WI38 (cell line): ENCODE results near the gene PRPSAP1.
A peak's percentile ranks its signal among the peaks of the same experiment; 100 is the strongest.

ENCODE experiments used
- H3K4me3 ChIP-seq: 2 replicates; pipeline ENCODE4 v1.5.1; 2011; ENCODE audit warnings: low read depth, mild to moderate bottlenecking, control low read depth, low read length
- TF ChIP-seq, protein P1 (sequence below): IDR thresholded peaks from 2 replicates; pipeline ENCODE4 v1.5.1; 2012; ENCODE audit warnings: low read depth, mild to moderate bottlenecking, control low read depth, low read length

The PRPSAP1 gene

DNA sequence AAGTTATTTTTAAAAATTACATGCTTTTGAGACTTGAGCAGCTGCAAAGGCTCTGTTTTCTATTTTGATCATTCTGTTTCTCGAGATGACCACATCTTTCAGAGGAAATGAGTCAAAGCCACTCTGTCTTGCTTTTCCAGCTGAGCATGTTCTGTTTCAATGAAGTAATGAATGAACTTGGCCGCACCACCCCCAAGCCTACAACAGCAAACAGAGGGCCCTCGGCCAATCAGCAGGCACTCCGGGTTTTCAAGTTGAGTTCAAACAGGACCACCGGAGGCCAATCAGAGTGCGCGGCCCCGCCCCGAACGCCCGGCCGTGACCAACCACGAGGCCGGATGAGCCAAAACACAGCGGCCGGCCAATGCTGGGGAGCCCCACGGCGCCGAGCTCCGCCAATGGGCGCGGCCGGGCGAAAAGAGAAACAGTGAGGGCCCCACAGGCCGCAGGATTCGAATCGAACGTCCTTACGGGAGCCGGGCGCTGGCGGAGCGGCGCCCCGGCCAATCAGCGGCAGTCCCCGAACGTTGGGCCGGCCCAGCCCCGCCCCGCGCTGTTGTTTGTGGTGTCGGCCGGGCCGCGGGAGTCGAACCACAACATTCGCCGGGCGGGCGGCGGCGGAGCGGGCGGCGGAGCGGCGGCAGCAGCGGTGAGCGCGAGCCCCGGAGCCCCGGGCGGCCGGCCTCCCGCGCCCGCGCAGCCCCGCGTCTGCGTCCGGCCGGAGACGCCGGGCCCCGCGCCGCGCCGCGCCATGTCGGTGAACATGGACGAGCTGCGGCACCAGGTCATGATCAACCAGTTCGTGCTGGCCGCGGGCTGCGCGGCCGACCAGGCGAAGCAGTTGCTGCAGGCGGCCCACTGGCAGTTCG, 88.7 kb downstream of the PRPSAP1 start, which contains the start of gene UBALD2:
Gene UBALD2 (plus strand): TSS at position 594 of the 869 bp plus-strand sequence. CDS start 158 bp downstream, at position 752.
- TF ChIP-seq, protein P1, sequence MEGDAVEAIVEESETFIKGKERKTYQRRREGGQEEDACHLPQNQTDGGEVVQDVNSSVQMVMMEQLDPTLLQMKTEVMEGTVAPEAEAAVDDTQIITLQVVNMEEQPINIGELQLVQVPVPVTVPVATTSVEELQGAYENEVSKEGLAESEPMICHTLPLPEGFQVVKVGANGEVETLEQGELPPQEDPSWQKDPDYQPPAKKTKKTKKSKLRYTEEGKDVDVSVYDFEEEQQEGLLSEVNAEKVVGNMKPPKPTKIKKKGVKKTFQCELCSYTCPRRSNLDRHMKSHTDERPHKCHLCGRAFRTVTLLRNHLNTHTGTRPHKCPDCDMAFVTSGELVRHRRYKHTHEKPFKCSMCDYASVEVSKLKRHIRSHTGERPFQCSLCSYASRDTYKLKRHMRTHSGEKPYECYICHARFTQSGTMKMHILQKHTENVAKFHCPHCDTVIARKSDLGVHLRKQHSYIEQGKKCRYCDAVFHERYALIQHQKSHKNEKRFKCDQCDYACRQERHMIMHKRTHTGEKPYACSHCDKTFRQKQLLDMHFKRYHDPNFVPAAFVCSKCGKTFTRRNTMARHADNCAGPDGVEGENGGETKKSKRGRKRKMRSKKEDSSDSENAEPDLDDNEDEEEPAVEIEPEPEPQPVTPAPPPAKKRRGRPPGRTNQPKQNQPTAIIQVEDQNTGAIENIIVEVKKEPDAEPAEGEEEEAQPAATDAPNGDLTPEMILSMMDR, result no peak
- peak within 1 kb of the TSS; percentile 80 for H3K4me3 ChIP-seq

DNA sequence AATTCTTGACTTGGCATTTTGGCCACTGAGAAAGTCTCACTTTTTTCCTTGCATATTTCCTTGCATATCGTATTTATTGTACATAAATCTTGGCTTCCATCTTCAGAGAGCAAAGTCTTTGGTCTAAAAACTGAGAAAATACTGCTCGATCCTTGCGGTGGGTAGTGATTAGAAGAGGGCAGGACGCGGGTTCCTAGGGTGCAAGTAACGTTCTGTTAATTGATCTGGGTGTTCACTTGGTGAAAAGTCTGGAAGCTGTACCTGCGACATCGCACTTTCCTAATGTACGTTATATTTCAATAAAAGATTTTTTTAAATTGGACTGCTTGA, 89.3 kb downstream of the PRPSAP1 start:
- TF ChIP-seq, protein P1, result no peak
- no peak overlapping the region for H3K4me3 ChIP-seq

DNA sequence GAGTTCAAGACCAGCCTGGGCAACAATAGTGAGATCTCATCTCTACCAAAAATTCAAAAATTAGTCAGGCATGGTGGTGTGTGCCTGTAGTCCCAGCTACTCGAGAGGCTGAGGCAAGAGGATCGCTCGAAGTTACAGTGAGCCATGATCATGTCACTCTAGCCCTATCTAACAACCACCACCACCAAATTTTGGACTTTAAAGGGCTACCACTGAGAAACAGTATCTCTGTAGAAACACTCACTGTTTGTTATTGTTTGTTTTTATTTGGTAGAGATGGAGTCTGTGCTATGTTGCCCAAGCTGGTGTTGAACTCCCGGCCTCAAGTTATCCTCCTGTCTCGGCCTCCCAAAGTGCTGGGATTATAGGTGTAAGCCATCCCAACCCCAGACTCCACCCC, 89.8 kb downstream of the PRPSAP1 start:
- TF ChIP-seq, protein P1, result no peak
- no peak overlapping the region for H3K4me3 ChIP-seq

DNA sequence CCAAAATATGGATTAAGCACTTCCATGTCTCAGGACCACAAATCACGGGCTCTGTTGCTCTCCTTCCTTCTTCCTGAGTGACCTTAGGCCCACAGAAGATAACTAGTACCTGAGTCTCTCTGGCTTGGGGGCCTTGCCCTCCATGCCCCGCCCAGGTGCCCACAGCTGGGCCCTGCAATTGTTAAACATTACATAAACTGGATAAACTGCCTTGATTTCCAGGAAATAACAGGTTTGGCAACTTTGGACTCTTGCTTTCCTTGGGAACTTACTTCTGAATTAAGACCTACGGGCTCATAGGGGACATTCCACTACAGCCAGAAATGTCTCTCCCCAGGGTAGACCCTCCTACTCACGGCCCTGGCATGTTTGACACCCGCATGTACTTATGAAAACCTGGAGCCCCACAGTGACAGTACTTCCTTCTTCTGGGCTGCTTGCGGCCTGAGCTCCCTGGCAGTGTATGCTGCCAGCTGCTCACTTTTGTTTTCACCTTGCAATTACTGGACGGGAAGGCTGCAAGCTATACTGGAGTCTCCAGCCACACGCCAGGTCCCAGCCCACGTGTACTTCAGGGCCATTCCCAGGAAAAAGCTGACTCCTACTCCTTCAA, 90.9 kb downstream of the PRPSAP1 start:
- H3K4me3 ChIP-seq, result no peak overlapping the region

DNA sequence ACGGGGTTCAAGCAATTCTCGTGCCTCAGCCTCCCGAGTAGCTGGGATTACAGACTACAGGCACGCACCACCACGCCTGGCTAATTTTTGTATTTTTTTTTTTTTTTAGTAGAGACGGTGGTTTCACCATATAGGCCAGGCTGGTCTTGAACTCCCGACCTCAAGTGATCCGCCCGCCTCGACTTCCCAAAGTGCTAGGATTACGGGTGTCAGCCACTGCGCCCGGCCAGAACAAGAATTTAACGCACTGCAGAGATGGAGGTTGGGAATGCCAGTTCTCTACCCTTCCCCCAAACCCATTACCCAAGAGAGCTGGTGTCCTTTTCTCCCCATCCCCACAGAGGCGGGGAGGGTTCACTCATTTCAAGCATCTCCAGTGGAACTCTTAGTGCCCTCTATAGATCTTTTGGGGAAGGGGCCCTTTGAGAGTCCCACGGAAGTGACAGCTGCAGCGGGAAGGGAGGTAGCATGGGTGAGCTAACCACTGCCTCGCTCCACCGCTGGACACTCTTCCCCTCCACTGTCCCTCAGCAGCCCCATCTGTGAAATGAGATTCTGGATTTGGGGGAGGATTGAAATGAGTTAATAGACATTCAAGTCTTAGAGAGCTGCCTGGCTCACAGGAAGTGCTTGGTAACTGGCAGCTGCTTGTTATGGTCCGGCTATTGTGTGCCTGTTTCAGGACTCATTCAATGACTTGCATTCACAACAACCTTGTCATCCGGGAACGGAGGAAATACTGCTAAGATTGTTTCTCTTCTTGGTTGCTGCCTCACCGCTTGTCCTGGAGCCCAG, 92.1 kb downstream of the PRPSAP1 start:
- TF ChIP-seq, protein P1, result no peak

More for the DNA sequence above, 90.9 kb downstream of the PRPSAP1 start:
- TF ChIP-seq, protein P1, result no peak

DNA sequence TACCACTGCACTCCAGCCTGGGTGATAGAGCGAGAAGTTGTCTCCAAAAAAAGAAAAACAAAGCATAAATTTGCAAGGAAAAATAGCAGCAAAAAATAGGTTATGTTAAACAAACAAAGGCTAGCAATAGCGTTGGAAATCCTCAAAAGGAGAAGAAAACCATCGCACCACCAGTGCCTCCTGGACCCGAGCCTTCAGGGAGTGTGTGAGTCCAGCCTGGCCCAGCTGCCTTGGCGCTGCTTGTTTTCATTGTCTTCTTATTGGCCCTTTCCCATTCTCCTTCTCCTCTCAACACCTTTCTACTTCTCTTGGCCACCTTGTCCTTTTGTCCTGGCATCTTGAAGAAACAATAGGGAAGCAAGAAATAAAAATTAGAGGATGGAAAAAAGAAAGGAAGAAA, 93.0 kb downstream of the PRPSAP1 start:
- TF ChIP-seq, protein P1, result no peak

More for the DNA sequence above, 92.1 kb downstream of the PRPSAP1 start:
- H3K4me3 ChIP-seq, result no peak overlapping the region

More for the DNA sequence above, 93.0 kb downstream of the PRPSAP1 start:
- no peak overlapping the region for H3K4me3 ChIP-seq
